ENCODE results near the gene IL17RE. TPM values are rescaled to one million over a fixed set of nuclear protein-coding genes. Genes with fewer than 3 reads are reported as not detected.

Gene IL17RE
- total and polyA plus RNA-seq, 9 of the 15 experiments (the other 6 are each of a cell fraction or from before 2014, with no cell fraction given) = 0.32 to 1.9 (median 0.51) TPM; not detected in 4

DNA sequence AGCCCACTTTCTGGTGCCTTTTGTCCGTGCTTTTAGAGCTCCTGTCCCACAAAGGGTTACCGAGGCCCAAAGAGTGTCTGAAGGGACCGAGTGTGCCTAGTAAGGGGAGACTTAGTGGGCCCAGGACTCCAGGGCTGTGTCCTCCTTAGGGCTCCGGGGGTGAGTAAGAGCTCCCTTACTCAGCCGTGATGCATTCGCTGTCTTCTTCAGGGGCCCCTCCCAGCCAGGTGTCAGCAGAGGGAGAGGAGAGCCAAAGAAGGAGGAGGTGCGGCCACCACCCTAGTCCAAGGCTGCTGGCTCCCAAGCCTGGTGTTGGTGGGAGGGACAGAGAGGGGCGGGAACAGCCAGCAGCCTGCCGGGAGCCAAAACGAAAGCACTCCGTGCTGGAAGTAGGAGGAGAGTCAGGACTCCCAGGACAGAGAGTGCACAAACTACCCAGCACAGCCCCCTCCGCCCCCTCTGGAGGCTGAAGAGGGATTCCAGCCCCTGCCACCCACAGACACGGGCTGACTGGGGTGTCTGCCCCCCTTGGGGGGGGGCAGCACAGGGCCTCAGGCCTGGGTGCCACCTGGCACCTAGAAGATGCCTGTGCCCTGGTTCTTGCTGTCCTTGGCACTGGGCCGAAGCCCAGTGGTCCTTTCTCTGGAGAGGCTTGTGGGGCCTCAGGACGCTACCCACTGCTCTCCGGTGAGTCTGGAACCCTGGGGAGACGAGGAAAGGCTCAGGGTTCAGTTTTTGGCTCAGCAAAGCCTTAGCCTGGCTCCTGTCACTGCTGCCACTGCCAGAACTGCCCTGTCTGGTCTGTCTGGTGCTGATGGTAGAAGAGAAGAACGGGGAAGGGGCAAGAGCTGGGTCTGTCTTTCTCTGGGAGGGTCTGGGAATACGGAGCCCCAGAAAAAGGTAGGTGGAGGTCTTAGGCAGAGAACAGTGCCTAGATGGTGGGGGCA, 14.4 kb downstream of the IL17RE start, which contains the start of gene IL17RC (continued):
- TF ChIP-seq, protein P1, sequence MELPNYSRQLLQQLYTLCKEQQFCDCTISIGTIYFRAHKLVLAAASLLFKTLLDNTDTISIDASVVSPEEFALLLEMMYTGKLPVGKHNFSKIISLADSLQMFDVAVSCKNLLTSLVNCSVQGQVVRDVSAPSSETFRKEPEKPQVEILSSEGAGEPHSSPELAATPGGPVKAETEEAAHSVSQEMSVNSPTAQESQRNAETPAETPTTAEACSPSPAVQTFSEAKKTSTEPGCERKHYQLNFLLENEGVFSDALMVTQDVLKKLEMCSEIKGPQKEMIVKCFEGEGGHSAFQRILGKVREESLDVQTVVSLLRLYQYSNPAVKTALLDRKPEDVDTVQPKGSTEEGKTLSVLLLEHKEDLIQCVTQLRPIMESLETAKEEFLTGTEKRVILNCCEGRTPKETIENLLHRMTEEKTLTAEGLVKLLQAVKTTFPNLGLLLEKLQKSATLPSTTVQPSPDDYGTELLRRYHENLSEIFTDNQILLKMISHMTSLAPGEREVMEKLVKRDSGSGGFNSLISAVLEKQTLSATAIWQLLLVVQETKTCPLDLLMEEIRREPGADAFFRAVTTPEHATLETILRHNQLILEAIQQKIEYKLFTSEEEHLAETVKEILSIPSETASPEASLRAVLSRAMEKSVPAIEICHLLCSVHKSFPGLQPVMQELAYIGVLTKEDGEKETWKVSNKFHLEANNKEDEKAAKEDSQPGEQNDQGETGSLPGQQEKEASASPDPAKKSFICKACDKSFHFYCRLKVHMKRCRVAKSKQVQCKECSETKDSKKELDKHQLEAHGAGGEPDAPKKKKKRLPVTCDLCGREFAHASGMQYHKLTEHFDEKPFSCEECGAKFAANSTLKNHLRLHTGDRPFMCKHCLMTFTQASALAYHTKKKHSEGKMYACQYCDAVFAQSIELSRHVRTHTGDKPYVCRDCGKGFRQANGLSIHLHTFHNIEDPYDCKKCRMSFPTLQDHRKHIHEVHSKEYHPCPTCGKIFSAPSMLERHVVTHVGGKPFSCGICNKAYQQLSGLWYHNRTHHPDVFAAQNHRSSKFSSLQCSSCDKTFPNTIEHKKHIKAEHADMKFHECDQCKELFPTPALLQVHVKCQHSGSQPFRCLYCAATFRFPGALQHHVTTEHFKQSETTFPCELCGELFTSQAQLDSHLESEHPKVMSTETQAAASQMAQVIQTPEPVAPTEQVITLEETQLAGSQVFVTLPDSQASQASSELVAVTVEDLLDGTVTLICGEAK (IDR thresholded peaks at IDR 0.05) = 0 out of 2 replicates have a peak, but pooled peaks have one; percentile 3
- TF ChIP-seq, protein P1 (CRISPR knock-in tag; IDR thresholded peaks at IDR 0.05) = no peak
- TF ChIP-seq CREB1 (IDR thresholded peaks at IDR 0.05) (no peak; the same call in 1 of the 2 replicates), CREB1 (CRISPR knock-in tag; IDR thresholded peaks at IDR 0.05) (peak; percentile 54; the same call in 1 of the 2 replicates), HEY1 (CRISPR knock-in tag; IDR thresholded peaks at IDR 0.05; ENCODE audit: borderline replicate concordance) (no peak), ZNF561 (CRISPR knock-in tag; conservative IDR thresholded peaks at IDR 0.05) (no peak), SMARCE1 (IDR thresholded peaks at IDR 0.05) (0 out of 2 replicates have a peak, but pooled peaks have one; percentile 55), MAZ (CRISPR knock-in tag; conservative IDR thresholded peaks at IDR 0.05 in 1 of 2, IDR thresholded peaks at IDR 0.05 in 1 of 2) (peak; percentile 74 to 83), HDAC1 (IDR thresholded peaks at IDR 0.05) (peak in 1 of 2 experiments; percentile 14; a peak in 1 of 4 replicates), ZNF699 (CRISPR knock-in tag; IDR thresholded peaks at IDR 0.05; ENCODE audit: insufficient replicate concordance) (no peak)
- TF ChIP-seq, protein P2, sequence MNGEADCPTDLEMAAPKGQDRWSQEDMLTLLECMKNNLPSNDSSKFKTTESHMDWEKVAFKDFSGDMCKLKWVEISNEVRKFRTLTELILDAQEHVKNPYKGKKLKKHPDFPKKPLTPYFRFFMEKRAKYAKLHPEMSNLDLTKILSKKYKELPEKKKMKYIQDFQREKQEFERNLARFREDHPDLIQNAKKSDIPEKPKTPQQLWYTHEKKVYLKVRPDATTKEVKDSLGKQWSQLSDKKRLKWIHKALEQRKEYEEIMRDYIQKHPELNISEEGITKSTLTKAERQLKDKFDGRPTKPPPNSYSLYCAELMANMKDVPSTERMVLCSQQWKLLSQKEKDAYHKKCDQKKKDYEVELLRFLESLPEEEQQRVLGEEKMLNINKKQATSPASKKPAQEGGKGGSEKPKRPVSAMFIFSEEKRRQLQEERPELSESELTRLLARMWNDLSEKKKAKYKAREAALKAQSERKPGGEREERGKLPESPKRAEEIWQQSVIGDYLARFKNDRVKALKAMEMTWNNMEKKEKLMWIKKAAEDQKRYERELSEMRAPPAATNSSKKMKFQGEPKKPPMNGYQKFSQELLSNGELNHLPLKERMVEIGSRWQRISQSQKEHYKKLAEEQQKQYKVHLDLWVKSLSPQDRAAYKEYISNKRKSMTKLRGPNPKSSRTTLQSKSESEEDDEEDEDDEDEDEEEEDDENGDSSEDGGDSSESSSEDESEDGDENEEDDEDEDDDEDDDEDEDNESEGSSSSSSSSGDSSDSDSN (IDR thresholded peaks at IDR 0.05; ENCODE audit: borderline replicate concordance in 1 of 2, low read depth in 2 of 2, low read length in 2 of 2) = 0 out of 4 replicates have a peak, but pooled peaks of 1 of the 2 experiments have one; percentile 28

All from K562 (cell line).